Small intestine (tissue), 16 donors: ENCODE data around the gene NACA. TPM values are rescaled to one million over a fixed set of nuclear protein-coding genes. Genes with fewer than 3 reads are reported as not detected.

Experiments used
- DNase-seq, 2 donors: peaks; one replicate each; pipeline versions ENCODE4 v3.0.0 to v3.0.0-alpha.2; 2013
- FAIRE-seq: peaks from 2 replicates; lab custom pipeline; 2012; peaks lifted over from hg19 to GRCh38; lab: Jason Lieb, UNC
- H3K27ac ChIP-seq, 3 donors: one replicate each; pipeline ENCODE4 v1.5.1; 2013; ENCODE audit warnings: low read length in 2 of 3, mild to moderate bottlenecking in 2 of 3, control low read depth in 1 of 3, inconsistent platforms in 1 of 3, low read depth in 1 of 3, moderate library complexity in 1 of 3
- H3K27me3 ChIP-seq, 3 donors: one replicate each; pipeline ENCODE4 v1.6.1; 2013; ENCODE audit warnings: low read length in 3 of 3, inconsistent platforms in 1 of 3; ENCODE audit not compliant: control insufficient read depth in 3 of 3, insufficient read depth in 3 of 3
- H3K36me3 ChIP-seq, 3 donors: one replicate each; pipeline ENCODE4 v1.6.1; 2013; ENCODE audit warnings: low read length in 3 of 3, inconsistent platforms in 1 of 3, low read depth in 1 of 3, mild to moderate bottlenecking in 1 of 3, moderate library complexity in 1 of 3; ENCODE audit not compliant: control insufficient read depth in 3 of 3, insufficient read depth in 2 of 3
- H3K4me1 ChIP-seq, 3 donors: one replicate each; pipeline ENCODE4 v1.6.1; 2013; ENCODE audit warnings: low read length in 2 of 3, inconsistent platforms in 1 of 3, low read depth in 1 of 3, mild to moderate bottlenecking in 1 of 3, moderate library complexity in 1 of 3; ENCODE audit not compliant: control insufficient read depth in 3 of 3, insufficient read depth in 2 of 3
- H3K4me3 ChIP-seq, 3 donors: one replicate each; pipeline ENCODE4 v1.5.1; 2013; ENCODE audit warnings: low read length in 3 of 3, control low read depth in 1 of 3, inconsistent platforms in 1 of 3, low read depth in 1 of 3, mild to moderate bottlenecking in 1 of 3, moderate library complexity in 1 of 3
- H3K9me3 ChIP-seq, 2 donors: one replicate each; pipeline ENCODE4 v1.6.1; 2013; ENCODE audit warnings: low read depth in 1 of 2, low read length in 1 of 2; ENCODE audit not compliant: control insufficient read depth in 2 of 2, insufficient read depth in 1 of 2
- WGBS, 3 donors: extraction: QIAGEN DNeasy Blood & Tissue Kit; methylation state at CpG; one replicate each; pipeline ENCODE4 v1.1.7; 2013; 5-methylcytosine and 5-hydroxymethylcytosine counted together
- long read RNA-seq, 10 donors: transcript quantifications; one replicate each; lab custom pipeline, GENCODE V29; 2026
- polyA plus RNA-seq, 4 donors: library from polyadenylated mRNA; stranded (reverse) in 3 of 4; unstranded in 1 of 4; fragments of 200-250 nt in 3 of 4; fragments of 120-200 nt in 1 of 4; gene quantifications; one replicate each; pipeline versions ENCODE4 v1.2.1 to v1.2.3, GENCODE V29; 2013
- donor health status: healthy with polysubstance abuse.
- donor health status: control.
- donor health status: control.
- donor health status: Bipolar disorder and iron deficiency.
- donor health status: healthy.

NACA gene
- 1,000 to 10,000 TPM; 1,571 to 2,450 (median 1,843) TPM for polyA plus RNA-seq
- long read RNA-seq, donor 1, transcript NACA-201 (8 exons, 2,690 nt), result major isoform, 1,386 of 2,522 reads
- long read RNA-seq, donor 1, transcript NACA-219 (4 exons, 768 nt), result minor isoform, 14 of 2,522 reads
- long read RNA-seq, donor 1, transcript NACA-204 (8 exons, 802 nt), result minor isoform, 69 of 2,522 reads
- long read RNA-seq, donor 1, transcript NACA-202 (8 exons, 1,059 nt), result minor isoform, 32 of 2,522 reads
- long read RNA-seq, donor 1, partial matches to known transcripts, result 902 of 2,522 reads
- long read RNA-seq, donor 1, other reads (novel, unspliced or antisense), result 89 of 2,522 reads
- long read RNA-seq, donor 2, transcript NACA-201 (8 exons, 2,690 nt), result major isoform, 288 of 456 reads
- long read RNA-seq, donor 2, transcript NACA-202 (8 exons, 1,059 nt), result minor isoform, 13 of 456 reads
- long read RNA-seq, donor 2, transcript NACA-204 (8 exons, 802 nt), result minor isoform, 13 of 456 reads
- long read RNA-seq, donor 2, partial matches to known transcripts, result 132 of 456 reads
- long read RNA-seq, donor 2, other reads (novel, unspliced or antisense), result 6 of 456 reads
- long read RNA-seq, donor 3, transcript NACA-204 (8 exons, 802 nt), result minor isoform, 16 of 901 reads
- long read RNA-seq, donor 3, transcript NACA-202 (8 exons, 1,059 nt), result minor isoform, 9 of 901 reads
- long read RNA-seq, donor 3, transcript NACA-201 (8 exons, 2,690 nt), result major isoform, 395 of 901 reads
- long read RNA-seq, donor 3, transcript NACA-217 (3 exons, 544 nt), result minor isoform, 7 of 901 reads
- long read RNA-seq, donor 3, partial matches to known transcripts, result 415 of 901 reads
- long read RNA-seq, donor 3, other reads (novel, unspliced or antisense), result 46 of 901 reads
- long read RNA-seq, donor 4, transcript NACA-201 (8 exons, 2,690 nt), result major isoform, 15 of 18 reads
- long read RNA-seq, donor 4, partial matches to known transcripts, result 0 of 18 reads
- long read RNA-seq, donor 4, other reads (novel, unspliced or antisense), result 0 of 18 reads
- long read RNA-seq, donor 5, transcript NACA-217 (3 exons, 544 nt), result minor isoform, 5 of 246 reads
- long read RNA-seq, donor 5, transcript NACA-202 (8 exons, 1,059 nt), result minor isoform, 5 of 246 reads
- long read RNA-seq, donor 5, transcript NACA-201 (8 exons, 2,690 nt), result major isoform, 81 of 246 reads
- long read RNA-seq, donor 5, transcript NACA-204 (8 exons, 802 nt), result minor isoform, 9 of 246 reads
- long read RNA-seq, donor 5, partial matches to known transcripts, result 141 of 246 reads
- long read RNA-seq, donor 5, other reads (novel, unspliced or antisense), result 0 of 246 reads
- long read RNA-seq, donor 6, transcript NACA-204 (8 exons, 802 nt), result minor isoform, 24 of 778 reads
- long read RNA-seq, donor 6, transcript NACA-202 (8 exons, 1,059 nt), result minor isoform, 16 of 778 reads
- long read RNA-seq, donor 6, transcript NACA-201 (8 exons, 2,690 nt), result major isoform, 466 of 778 reads
- long read RNA-seq, donor 6, partial matches to known transcripts, result 234 of 778 reads
- long read RNA-seq, donor 6, other reads (novel, unspliced or antisense), result 31 of 778 reads
- long read RNA-seq, donor 7, result 0 reads
- long read RNA-seq, donor 8, transcript NACA-204 (8 exons, 802 nt), result minor isoform, 7 of 90 reads
- long read RNA-seq, donor 8, transcript NACA-201 (8 exons, 2,690 nt), result major isoform, 75 of 90 reads
- long read RNA-seq, donor 8, partial matches to known transcripts, result 7 of 90 reads
- long read RNA-seq, donor 8, other reads (novel, unspliced or antisense), result 0 of 90 reads
- long read RNA-seq, donor 9, transcript NACA-204 (8 exons, 802 nt), result minor isoform, 6 of 236 reads
- long read RNA-seq, donor 9, transcript NACA-201 (8 exons, 2,690 nt), result major isoform, 152 of 236 reads
- long read RNA-seq, donor 9, partial matches to known transcripts, result 67 of 236 reads
- long read RNA-seq, donor 9, other reads (novel, unspliced or antisense), result 5 of 236 reads
- long read RNA-seq, donor 10, transcript NACA-201 (8 exons, 2,690 nt), result major isoform, 576 of 1,036 reads
- long read RNA-seq, donor 10, transcript NACA-202 (8 exons, 1,059 nt), result minor isoform, 23 of 1,036 reads
- long read RNA-seq, donor 10, transcript NACA-219 (4 exons, 768 nt), result minor isoform, 9 of 1,036 reads
- long read RNA-seq, donor 10, transcript NACA-204 (8 exons, 802 nt), result minor isoform, 32 of 1,036 reads
- long read RNA-seq, donor 10, partial matches to known transcripts, result 333 of 1,036 reads
- long read RNA-seq, donor 10, other reads (novel, unspliced or antisense), result 49 of 1,036 reads

- peaks cover 5 to 31% (median 10%) of the 10 kb centered on the region in 3 donors for H3K36me3 ChIP-seq
- WGBS, 3 donors, result 0 to 1% (median 0%) methylated on average over 46 of the region's 46 CpGs
- FAIRE-seq (no peak), DNase-seq (peak; percentile 98 to 99)
- H3K27me3 ChIP-seq, result no peaks in the 10 kb centered on the region
- H3K27ac ChIP-seq, result peak within 1 kb of the TSS; percentile 75 to 92 (median 82)
- peaks cover 5 to 28% (median 24%) of the 10 kb centered on the region in 3 donors for H3K4me1 ChIP-seq
- H3K4me3 ChIP-seq, result peak within 1 kb of the TSS; percentile 59 to 68 (median 65)
- H3K9me3 ChIP-seq, result no peaks in the 10 kb centered on the region
Observed at GRCh38 chr12:56724972-56725722, at the start of gene NACA. Gene NACA (minus strand): TSS chr12:56725299. CDS start chr12:56724521, 778 bp downstream.

DNA sequence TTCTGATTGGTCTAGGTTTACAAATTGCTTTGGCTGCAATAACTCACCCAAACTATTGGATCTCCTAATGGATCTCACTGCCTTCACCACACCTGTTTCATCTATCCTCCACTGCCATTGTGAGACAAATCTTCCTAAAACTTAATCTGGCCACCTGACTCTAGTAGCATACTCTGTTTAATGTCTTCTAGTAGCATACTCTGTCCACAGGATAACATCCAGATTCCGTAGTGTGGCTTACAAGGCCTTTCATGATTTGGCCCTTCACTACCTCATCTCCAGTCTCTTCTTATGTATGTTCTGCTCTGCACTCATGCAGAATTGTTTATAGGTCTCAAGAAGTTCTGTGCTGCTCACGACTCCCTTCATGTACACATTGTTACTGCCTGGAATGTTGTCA lies 48.0 kb upstream of the NACA start:
- Histone ChIP-seq H3K4me1 (no peaks in the 10 kb centered on the region), H3K9me3 (no peaks in the 10 kb centered on the region), H3K27ac (no peak overlapping the region), H3K36me3 (no peaks in the 10 kb centered on the region), H3K27me3 (no peaks in the 10 kb centered on the region), H3K4me3 (no peak overlapping the region)
- 81 to 96% (median 88%) methylated on average over 2 of the region's 2 CpGs for WGBS, 3 donors
- DNase-seq (no peak), FAIRE-seq (no peak)

DNA sequence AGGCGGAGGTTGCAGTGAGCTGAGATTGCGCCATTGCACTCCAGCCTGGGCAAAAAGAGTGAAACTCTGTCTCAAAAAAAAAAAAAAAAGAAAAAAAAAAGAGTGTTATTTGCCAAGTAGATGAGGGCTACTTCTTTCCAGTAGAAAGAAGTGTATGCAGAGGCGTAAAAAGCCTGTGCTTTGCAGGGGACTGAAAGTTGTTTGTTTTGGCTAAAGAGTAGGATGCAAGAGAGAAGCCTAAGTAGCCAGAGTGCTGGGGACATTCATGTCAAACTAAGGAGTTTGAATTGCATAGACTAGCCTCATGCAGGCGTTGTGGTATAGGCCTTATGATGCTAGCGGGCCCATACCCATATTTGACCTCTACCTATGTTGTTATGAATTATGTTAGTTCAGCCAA lies 47.5 kb upstream of the NACA start:
- H3K4me1 ChIP-seq, result no peaks in the 10 kb centered on the region
- no peaks in the 10 kb centered on the region for H3K36me3 ChIP-seq
- WGBS, 3 donors, result 88 to 94% (median 93%) methylated on average over 5 of the region's 5 CpGs
- DNase-seq, result no peak
- no peaks in the 10 kb centered on the region for H3K9me3 ChIP-seq
- H3K27me3 ChIP-seq, result no peaks in the 10 kb centered on the region
- no peak overlapping the region for H3K4me3 ChIP-seq
- no peak overlapping the region for H3K27ac ChIP-seq
- no peak for FAIRE-seq

DNA sequence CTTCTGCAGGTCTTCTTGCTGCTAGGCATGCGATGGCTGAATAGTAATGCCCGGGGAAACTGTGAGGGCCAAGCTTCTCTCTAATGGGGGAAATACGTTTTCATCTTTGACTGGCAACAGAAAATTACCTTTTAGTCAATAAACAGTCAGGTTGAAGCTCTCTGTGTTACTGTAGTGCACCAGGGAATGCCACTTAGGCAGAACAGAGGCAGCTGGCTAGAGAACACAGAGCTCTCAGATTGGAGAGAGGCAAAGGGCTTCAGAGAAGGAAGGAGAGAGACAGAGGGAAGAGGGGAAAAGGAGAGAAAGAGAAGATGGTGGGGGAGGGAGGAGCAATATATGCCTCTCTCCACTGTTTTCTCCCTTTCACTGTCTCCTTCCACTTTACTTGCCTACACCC lies 44.8 kb upstream of the NACA start:
- FAIRE-seq, result no peak
- H3K4me1 ChIP-seq, result no peaks in the 10 kb centered on the region
- H3K36me3 ChIP-seq, result no peaks in the 10 kb centered on the region
- WGBS, 3 donors, result 84 to 90% (median 84%) methylated on average over 3 of the region's 3 CpGs
- no peak overlapping the region for H3K4me3 ChIP-seq
- no peaks in the 10 kb centered on the region for H3K27me3 ChIP-seq
- no peak overlapping the region for H3K27ac ChIP-seq
- H3K9me3 ChIP-seq, result no peaks in the 10 kb centered on the region
- no peak for DNase-seq

GRCh38 chr12:56768424-56768823 lies 43.3 kb upstream of the NACA start:
- H3K27me3 ChIP-seq, result no peaks in the 10 kb centered on the region
- WGBS, 3 donors, result 63 to 79% (median 67%) methylated on average over 5 of the region's 5 CpGs
- no peaks in the 10 kb centered on the region for H3K36me3 ChIP-seq
- no peaks in the 10 kb centered on the region for H3K4me1 ChIP-seq
- no peak for FAIRE-seq
- no peak overlapping the region for H3K4me3 ChIP-seq
- no peak overlapping the region for H3K27ac ChIP-seq
- DNase-seq, result no peak
- no peaks in the 10 kb centered on the region for H3K9me3 ChIP-seq

GRCh38 chr12:56766535-56766934 lies 41.4 kb upstream of the NACA start:
- H3K4me3 ChIP-seq, result no peak overlapping the region
- DNase-seq, result no peak

More at GRCh38 chr12:56766535-56766934, 41.4 kb upstream of the NACA start:
- FAIRE-seq, result no peak
- Histone ChIP-seq H3K36me3 (no peaks in the 10 kb centered on the region), H3K4me1 (no peaks in the 10 kb centered on the region), H3K27ac (no peak overlapping the region), H3K9me3 (no peaks in the 10 kb centered on the region), H3K27me3 (no peaks in the 10 kb centered on the region)
- 74 to 88% (median 83%) methylated on average over 6 of the region's 6 CpGs for WGBS, 3 donors
